Measurements from ENCODE around the gene G6PC3.

The G6PC3 gene

GRCh38 chr17:44113868-44114840 lies 43.6 kb downstream of the G6PC3 start:
- DNase-seq (ENCODE audit: extremely low spot score): no peak
- no peak for TF ChIP-seq CTCF (IDR thresholded peaks at IDR 0.05; ENCODE audit: control extremely low read depth, extremely low read depth, low read depth, missing control alignments)
- ChIA-PET POLR2A (interaction anchor here (0.7 to 3.0 kb wide), 2 partner anchors 8 to 425 kb away, joined by 3 to 18 read pairs; partner anchors contain the start of gene HDAC5), CTCF (interaction anchor here (1.2 to 4.5 kb wide), 10 partner anchors 8 to 171 kb away, joined by 4 to 37 read pairs (median 8); partner anchors contain the start of genes HDAC5 and PPY)

GRCh38 chr17:44115585-44116415 lies 45.3 kb downstream of the G6PC3 start:
- peak; percentile 73 for TF ChIP-seq CTCF (IDR thresholded peaks at IDR 0.05; ENCODE audit: control extremely low read depth, extremely low read depth, low read depth, missing control alignments)
- POLR2A ChIA-PET: interaction anchor here (0.6 kb wide), 1 partner anchor 1036 kb away, joined by 4 read pairs; no protein-coding TSS in a partner anchor
- CTCF ChIA-PET: interaction anchor here (0.5 to 4.5 kb wide), 28 partner anchors 9 to 172 kb away, joined by 3 to 37 read pairs (median 4); partner anchors contain the start of genes G6PC3 and PPY
- DNase-seq (ENCODE audit: extremely low spot score): no peak

GRCh38 chr17:44117351-44117750 lies 46.8 kb downstream of the G6PC3 start:
- POLR2A ChIA-PET: no interaction called here
- CTCF ChIA-PET: interaction anchor here (1.4 to 4.5 kb wide), 6 partner anchors 11 to 747 kb away, joined by 3 to 37 read pairs (median 16); partner anchors contain the start of gene PPY
- TF ChIP-seq CTCF (IDR thresholded peaks at IDR 0.05; ENCODE audit: control extremely low read depth, extremely low read depth, low read depth, missing control alignments): no peak
- DNase-seq (ENCODE audit: extremely low spot score): no peak

- TF ChIP-seq CTCF (IDR thresholded peaks at IDR 0.05; ENCODE audit: control extremely low read depth, extremely low read depth, low read depth, missing control alignments): no peak
- ChIA-PET POLR2A (interaction anchor here (0.6 kb wide), 1 partner anchor 194 kb away, joined by 6 read pairs; no protein-coding TSS in a partner anchor), CTCF (interaction anchor here (1.3 to 4.5 kb wide), 4 partner anchors 17 to 209 kb away, joined by 3 to 37 read pairs (median 6); no protein-coding TSS in a partner anchor)
- DNase-seq (ENCODE audit: extremely low spot score): no peak
These were observed 48.0 kb downstream of the G6PC3 start for GRCh38 chr17:44118427-44119050.

GRCh38 chr17:44119062-44119461 lies 48.5 kb downstream of the G6PC3 start:
- TF ChIP-seq CTCF (IDR thresholded peaks at IDR 0.05; ENCODE audit: control extremely low read depth, extremely low read depth, low read depth, missing control alignments): no peak
- POLR2A ChIA-PET: interaction anchor here (0.6 kb wide), 1 partner anchor 194 kb away, joined by 6 read pairs; no protein-coding TSS in a partner anchor
- CTCF ChIA-PET: interaction anchor here (0.7 to 1.3 kb wide), 3 partner anchors 12 to 175 kb away, joined by 3 read pairs; no protein-coding TSS in a partner anchor
- no peak for DNase-seq (ENCODE audit: extremely low spot score)

Measured in GM10248 (cell line).